H9 (cell line): ENCODE measurements around the gene GRB14. TPM values are rescaled to one million over a fixed set of nuclear protein-coding genes. Genes with fewer than 3 reads are reported as not detected.

ENCODE experiments used
- DNase-seq: peaks from one replicate; pipeline ENCODE4 v3.0.0-alpha.2; 2017
- H2AFZ ChIP-seq: one replicate; pipeline ENCODE4 v1.6.1; 2013; ENCODE audit warnings: mild to moderate bottlenecking, low read length, control low read depth, moderate library complexity
- H2AK5ac ChIP-seq: 2 replicates; pipeline ENCODE4 v1.6.1; 2013; ENCODE audit warnings: low read length, control low read depth, mixed read lengths; ENCODE audit not compliant: insufficient read length
- H2BK120ac ChIP-seq: one replicate; pipeline ENCODE4 v1.6.1; 2013; ENCODE audit warnings: low read depth, mild to moderate bottlenecking, low read length, control low read depth, inconsistent platforms; ENCODE audit not compliant: poor library complexity, severe bottlenecking
- H2BK12ac ChIP-seq: 2 replicates; pipeline ENCODE4 v1.6.1; 2013; ENCODE audit warnings: low read length, control low read depth, mixed read lengths, low read depth; ENCODE audit not compliant: insufficient read length
- H2BK15ac ChIP-seq: 2 replicates; pipeline ENCODE4 v1.6.1; 2013; ENCODE audit warnings: low read depth, low read length, control low read depth
- H2BK20ac ChIP-seq: one replicate; pipeline ENCODE4 v1.6.1; 2013; ENCODE audit warnings: low read depth, mild to moderate bottlenecking, low read length, control low read depth, inconsistent platforms; ENCODE audit not compliant: poor library complexity, severe bottlenecking
- H2BK5ac ChIP-seq: 2 replicates; pipeline ENCODE4 v1.6.1; 2013; ENCODE audit warnings: low read length, control low read depth, mixed read lengths; ENCODE audit not compliant: insufficient read length
- H3K14ac ChIP-seq: 2 replicates; pipeline ENCODE4 v1.6.1; 2013; ENCODE audit warnings: low read length, control low read depth; ENCODE audit not compliant: insufficient read depth
- H3K18ac ChIP-seq: 2 replicates; pipeline ENCODE4 v1.6.1; 2013; ENCODE audit warnings: low read depth, mild to moderate bottlenecking, mixed read lengths, low read length, control low read depth; ENCODE audit not compliant: insufficient read length
- H3K23ac ChIP-seq: 2 replicates; pipeline ENCODE4 v1.6.1; 2013; ENCODE audit warnings: low read length, control low read depth, mixed read lengths, low read depth; ENCODE audit not compliant: insufficient read length
- H3K23me2 ChIP-seq: 2 replicates; pipeline ENCODE4 v1.6.1; 2013; ENCODE audit warnings: low read depth, mild to moderate bottlenecking, mixed read lengths, low read length, control low read depth; ENCODE audit not compliant: insufficient read length, poor library complexity, severe bottlenecking
- H3K27ac ChIP-seq: 2 replicates; pipeline ENCODE4 v1.5.1; 2013; ENCODE audit warnings: low read length, control low read depth, mixed read lengths, low read depth; ENCODE audit not compliant: insufficient read length
- H3K27me3 ChIP-seq: 2 replicates; pipeline ENCODE4 v1.6.1; 2013; ENCODE audit warnings: low read length, control low read depth, inconsistent platforms; ENCODE audit not compliant: insufficient read depth
- H3K4ac ChIP-seq: 2 replicates; pipeline ENCODE4 v1.6.1; 2013; ENCODE audit warnings: low read depth, mild to moderate bottlenecking, control low read depth, inconsistent platforms, low read length, moderate library complexity
- H3K4me1 ChIP-seq: 2 replicates; pipeline ENCODE4 v1.6.1; 2013; ENCODE audit warnings: low read length, control low read depth, inconsistent platforms; ENCODE audit not compliant: insufficient read depth
- H3K4me2 ChIP-seq: 2 replicates; pipeline ENCODE4 v1.6.1; 2013; ENCODE audit warnings: low read length, control low read depth, mixed read lengths; ENCODE audit not compliant: insufficient read length, insufficient read depth
- H3K56ac ChIP-seq: 2 replicates; pipeline ENCODE4 v1.6.1; 2013; ENCODE audit warnings: low read depth, mild to moderate bottlenecking, mixed read lengths, low read length, control low read depth; ENCODE audit not compliant: insufficient read length
- H3K79me1 ChIP-seq: 2 replicates; pipeline ENCODE4 v1.6.1; 2013; ENCODE audit warnings: low read depth, mild to moderate bottlenecking, moderate library complexity, low read length, control low read depth, inconsistent platforms; ENCODE audit not compliant: insufficient read depth, poor library complexity, severe bottlenecking
- H3K79me2 ChIP-seq: 2 replicates; pipeline ENCODE4 v1.6.1; 2013; ENCODE audit warnings: low read length, control low read depth, inconsistent platforms; ENCODE audit not compliant: insufficient read depth
- H3K9ac ChIP-seq: 2 replicates; pipeline ENCODE4 v1.6.1; 2013; ENCODE audit warnings: low read length, control low read depth, mixed read lengths; ENCODE audit not compliant: insufficient read length; ENCODE audit errors: extremely low read depth
- H3K9me3 ChIP-seq: one replicate; pipeline ENCODE4 v1.6.1; 2013; ENCODE audit warnings: low read depth, low read length, inconsistent platforms; ENCODE audit not compliant: control insufficient read depth
- H3T11ph ChIP-seq: one replicate; pipeline ENCODE4 v1.6.1; 2013; ENCODE audit warnings: mild to moderate bottlenecking, low read length, control low read depth, inconsistent platforms
- H4K20me1 ChIP-seq: one replicate; pipeline ENCODE4 v1.6.1; 2013; ENCODE audit not compliant: control insufficient read depth, insufficient read length, insufficient read depth
- H4K5ac ChIP-seq: 2 replicates; pipeline ENCODE4 v1.6.1; 2013; ENCODE audit warnings: low read depth, mild to moderate bottlenecking, mixed read lengths, low read length, control low read depth; ENCODE audit not compliant: insufficient read length
- H4K8ac ChIP-seq: replicated peaks from 2 replicates; pipeline ENCODE4 v1.6.1; 2013; ENCODE audit warnings: low read length, control low read depth, mixed read lengths, low read depth; ENCODE audit not compliant: insufficient read length
- H4K91ac ChIP-seq: 2 replicates; pipeline ENCODE4 v1.6.1; 2013; ENCODE audit warnings: low read depth, mild to moderate bottlenecking, moderate library complexity, mixed read lengths, low read length, control low read depth; ENCODE audit not compliant: insufficient read length
- H3K27ac Mint-ChIP-seq, 3 experiments: 2 replicates in 2 of 3; 3 replicates in 1 of 3; pipeline ENCODE4 v1.8.0; 2020 to 2021; ENCODE audit warnings: mixed read lengths in 3 of 3, mild to moderate bottlenecking in 1 of 3, moderate library complexity in 1 of 3
- H3K27me3 Mint-ChIP-seq: 2 replicates; pipeline ENCODE4 v1.8.0; 2021; ENCODE audit warnings: low read depth, mild to moderate bottlenecking, moderate library complexity, mixed read lengths
- H3K36me3 Mint-ChIP-seq, 3 experiments: 2 replicates in 2 of 3; 3 replicates in 1 of 3; pipeline ENCODE4 v1.8.0; 2020 to 2021; ENCODE audit warnings: low read depth in 3 of 3, mixed read lengths in 3 of 3; ENCODE audit not compliant: insufficient read depth in 1 of 3
- H3K4me1 Mint-ChIP-seq, 2 experiments: 2 replicates each; pipeline ENCODE4 v1.8.0; 2020; ENCODE audit warnings: mixed read lengths in 2 of 2
- H3K4me3 Mint-ChIP-seq, 2 experiments: 2 replicates in 1 of 2; 3 replicates in 1 of 2; pipeline ENCODE4 v1.8.0; 2020 to 2021; ENCODE audit warnings: mild to moderate bottlenecking in 2 of 2, mixed read lengths in 2 of 2, moderate library complexity in 1 of 2
- H3K9me3 Mint-ChIP-seq, 2 experiments: 2 replicates in 1 of 2; 3 replicates in 1 of 2; pipeline ENCODE4 v1.8.0; 2020; ENCODE audit warnings: mild to moderate bottlenecking in 2 of 2, mixed read lengths in 2 of 2, moderate library complexity in 1 of 2
- CTCF ChIP-seq: fragments of 200-600 bp; sonication (generic); conservative IDR thresholded peaks from 3 replicates; pipeline ENCODE4 v1.8.0; 2021; ENCODE audit warnings: antibody characterized with exemption, mild to moderate bottlenecking
- WGBS: extraction: QIAGEN DNeasy Blood & Tissue Kit; methylation state at CpG from one replicate; pipeline ENCODE4 v1.1.7; 2013; ENCODE audit warnings: missing lambda C conversion rate, low lambda C conversion rate, mixed read lengths; ENCODE audit not compliant: insufficient read length; ENCODE audit errors: extremely low coverage; 5-methylcytosine and 5-hydroxymethylcytosine counted together
- total RNA-seq: library from RNA; stranded (reverse); gene quantifications from 2 replicates; pipeline ENCODE4 v1.2.1, GENCODE V29; 2021

GRB14 gene
- total RNA-seq, 1 experiment from 2014 or later: 7.6 TPM

GRCh38 chr2:164565359-164565758 lies 55.9 kb downstream of the GRB14 start:
- Histone ChIP-seq H3K14ac (no peak overlapping the region), H3K9ac (no peak overlapping the region), H4K91ac (no peak overlapping the region), H3K18ac (no peak overlapping the region), H3K79me1 (no peaks in the 10 kb centered on the region), H3K56ac (no peak overlapping the region), H2BK20ac (no peak overlapping the region), H3K27me3 (no peaks in the 10 kb centered on the region), H3K9me3 (no peaks in the 10 kb centered on the region), H3K27ac (no peak overlapping the region), H3K4me1 (no peaks in the 10 kb centered on the region), H3K4me2 (no peak overlapping the region), H2BK120ac (no peak overlapping the region), H3K79me2 (no peaks in the 10 kb centered on the region), H2AFZ (no peak overlapping the region), H4K5ac (no peak overlapping the region), H3K23me2 (no peaks in the 10 kb centered on the region), H4K8ac (no peak overlapping the region), H3K23ac (no peak overlapping the region), H2BK12ac (no peak overlapping the region), H2AK5ac (no peak overlapping the region), H3K4ac (no peak overlapping the region), H4K20me1 (no peaks in the 10 kb centered on the region), H2BK15ac (no peak overlapping the region), H2BK5ac (no peak overlapping the region), H3T11ph (no peak overlapping the region)
- Mint-ChIP-seq H3K36me3 (no peaks in the 10 kb centered on the region; a peak in 1 of 7 replicates), H3K27me3 (no peaks in the 10 kb centered on the region), H3K4me1 (no peaks in the 10 kb centered on the region), H3K27ac (no peak overlapping the region), H3K4me3 (no peak overlapping the region), H3K9me3 (no peaks in the 10 kb centered on the region)
- no peak for DNase-seq
- no CpG with 5 or more reads among the region's 4 CpGs for WGBS
- TF ChIP-seq CTCF: no peak
